Measurements from ENCODE around the gene DBH. TPM values are rescaled to one million over a fixed set of nuclear protein-coding genes. Genes with fewer than 3 reads are reported as not detected.

Gene DBH
- total and polyA plus RNA-seq, 8 donors = under 0.01 to 0.15 TPM; not detected in 6

DNA sequence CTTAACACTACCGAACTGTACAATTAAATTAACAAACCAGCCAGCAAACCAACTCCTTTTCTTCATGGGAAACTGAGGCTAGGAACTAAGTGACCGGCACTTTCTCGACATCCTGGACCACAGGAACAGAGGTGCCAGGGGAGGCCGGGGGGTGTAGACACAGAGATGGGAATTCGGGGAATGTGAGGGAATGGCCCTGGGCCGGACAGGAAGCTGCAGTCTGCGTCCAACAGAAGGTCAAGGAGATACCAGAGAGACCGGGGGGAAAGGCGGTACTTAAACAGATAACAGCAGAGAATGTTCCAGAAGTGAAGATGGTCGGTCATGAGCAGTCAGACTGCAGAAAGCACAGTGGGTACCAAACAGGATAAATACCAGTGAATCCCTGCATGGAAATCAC, 40.3 kb downstream of the DBH start:
- no peak for DNase-seq
- intact Hi-C loops (cut with DNase I; ENCODE audit: low total_unique reads) = no loop called here
- Histone ChIP-seq H3K4me3 (no peak overlapping the region), H3K4me1 (no peaks in the 10 kb centered on the region), H3K27me3 (no peaks in the 10 kb centered on the region), H3K36me3 (no peaks in the 10 kb centered on the region), H3K9me3 (no peaks in the 10 kb centered on the region), H3K27ac (peak overlapping the region in 1 of 5 donors; percentile 0)
- WGBS, 5 donors = 73 to 80% (median 76%) methylated on average over 10 of the region's 10 CpGs
- TF ChIP-seq POLR2A (IDR thresholded peaks at IDR 0.05) (no peak), EP300 (IDR thresholded peaks at IDR 0.05) (no peak), POLR2AphosphoS5 (IDR thresholded peaks at IDR 0.05) (no peak)
- TF ChIP-seq, protein P1, sequence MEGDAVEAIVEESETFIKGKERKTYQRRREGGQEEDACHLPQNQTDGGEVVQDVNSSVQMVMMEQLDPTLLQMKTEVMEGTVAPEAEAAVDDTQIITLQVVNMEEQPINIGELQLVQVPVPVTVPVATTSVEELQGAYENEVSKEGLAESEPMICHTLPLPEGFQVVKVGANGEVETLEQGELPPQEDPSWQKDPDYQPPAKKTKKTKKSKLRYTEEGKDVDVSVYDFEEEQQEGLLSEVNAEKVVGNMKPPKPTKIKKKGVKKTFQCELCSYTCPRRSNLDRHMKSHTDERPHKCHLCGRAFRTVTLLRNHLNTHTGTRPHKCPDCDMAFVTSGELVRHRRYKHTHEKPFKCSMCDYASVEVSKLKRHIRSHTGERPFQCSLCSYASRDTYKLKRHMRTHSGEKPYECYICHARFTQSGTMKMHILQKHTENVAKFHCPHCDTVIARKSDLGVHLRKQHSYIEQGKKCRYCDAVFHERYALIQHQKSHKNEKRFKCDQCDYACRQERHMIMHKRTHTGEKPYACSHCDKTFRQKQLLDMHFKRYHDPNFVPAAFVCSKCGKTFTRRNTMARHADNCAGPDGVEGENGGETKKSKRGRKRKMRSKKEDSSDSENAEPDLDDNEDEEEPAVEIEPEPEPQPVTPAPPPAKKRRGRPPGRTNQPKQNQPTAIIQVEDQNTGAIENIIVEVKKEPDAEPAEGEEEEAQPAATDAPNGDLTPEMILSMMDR (IDR thresholded peaks at IDR 0.05) = no peak

DNA sequence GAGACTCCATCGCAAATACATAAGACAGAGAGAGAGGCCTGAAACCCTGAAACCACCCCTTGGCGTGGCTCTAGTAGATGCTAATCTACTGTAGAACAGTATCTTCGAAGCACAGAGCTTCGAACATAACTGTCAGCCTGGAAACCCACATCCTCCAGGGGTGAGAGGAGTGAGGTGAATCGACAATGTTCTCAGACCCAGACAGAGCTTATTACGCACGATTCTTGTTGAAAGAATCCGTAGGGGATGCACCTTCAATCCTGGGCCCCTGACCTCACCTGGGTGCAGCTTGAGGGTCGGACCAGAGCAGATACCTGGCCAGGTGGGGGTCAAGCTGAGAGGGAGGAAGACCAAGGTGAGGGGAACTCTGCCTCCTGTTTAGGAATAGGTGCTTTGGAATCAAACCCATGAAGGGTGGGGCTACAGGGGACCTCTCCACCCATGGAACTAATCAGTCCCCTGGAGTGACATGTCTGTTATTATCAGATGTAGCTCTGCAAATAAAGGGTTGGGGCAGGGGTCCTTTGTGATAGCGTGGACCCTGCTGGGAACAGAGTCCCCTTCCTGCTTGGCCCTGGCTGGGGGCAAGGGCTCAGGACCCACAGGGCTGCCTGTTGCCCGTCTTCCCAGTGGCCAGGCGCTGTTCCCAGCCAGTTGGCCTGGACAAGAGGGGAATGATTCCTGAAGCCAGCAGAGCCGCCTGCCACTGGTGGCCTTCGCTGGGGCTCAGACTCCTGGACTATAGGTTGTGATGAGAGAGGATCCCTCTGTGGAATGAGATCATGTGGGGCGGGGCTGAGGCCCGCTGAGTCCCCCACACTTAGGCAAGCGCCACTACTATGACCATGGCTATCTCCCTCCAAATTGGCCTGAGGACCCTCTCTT, 41.2 kb downstream of the DBH start:
- peak overlapping the region in 3 of 5 donors; percentile 16 to 52 (median 16) for H3K27ac ChIP-seq
- DNase-seq = peak in 1 of 2 donors; percentile 59
- no peaks in the 10 kb centered on the region for H3K4me1 ChIP-seq
- intact Hi-C loops (cut with DNase I; ENCODE audit: low total_unique reads) = no loop called here
- TF ChIP-seq, protein P1 (IDR thresholded peaks at IDR 0.05) = no peak
- TF ChIP-seq POLR2A (IDR thresholded peaks at IDR 0.05) (no peak), EP300 (IDR thresholded peaks at IDR 0.05) (no peak), POLR2AphosphoS5 (IDR thresholded peaks at IDR 0.05) (no peak)
- no peaks in the 10 kb centered on the region for H3K36me3 ChIP-seq
- H3K4me3 ChIP-seq = no peak overlapping the region
- WGBS, 5 donors = 81 to 87% (median 86%) methylated on average over 11 to 17 of the region's 17 CpGs
- H3K9me3 ChIP-seq = no peaks in the 10 kb centered on the region
- no peaks in the 10 kb centered on the region for H3K27me3 ChIP-seq

DNA sequence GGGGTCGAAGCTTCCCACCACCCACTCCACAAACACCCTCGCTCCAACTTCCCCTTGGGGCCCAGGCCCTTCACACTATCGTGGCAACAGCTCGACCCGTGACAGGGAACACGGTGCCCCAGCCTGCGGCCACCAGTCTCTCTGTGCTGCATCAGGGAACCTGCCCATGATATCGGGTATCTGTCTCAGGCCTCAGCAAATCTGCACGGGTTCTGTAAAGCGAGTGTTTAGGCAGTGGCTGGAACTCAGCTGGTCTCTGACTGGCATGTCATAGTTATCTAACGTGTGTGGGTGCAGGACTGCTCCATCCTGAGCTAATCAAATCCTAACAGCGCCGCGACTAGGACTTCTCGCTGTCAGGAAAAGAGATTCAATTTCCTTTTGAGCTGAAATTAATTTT, 42.9 kb downstream of the DBH start:
- Histone ChIP-seq H3K4me1 (peaks cover 0 to 13% (median 10%) of the 10 kb centered on the region in 4 donors), H3K36me3 (no peaks in the 10 kb centered on the region), H3K9me3 (no peaks in the 10 kb centered on the region), H3K27ac (peak overlapping the region in 1 of 5 donors; percentile 34), H3K4me3 (no peak overlapping the region), H3K27me3 (no peaks in the 10 kb centered on the region)
- TF ChIP-seq POLR2AphosphoS5 (IDR thresholded peaks at IDR 0.05) (no peak), POLR2A (IDR thresholded peaks at IDR 0.05) (no peak), EP300 (IDR thresholded peaks at IDR 0.05) (no peak)
- TF ChIP-seq, protein P1 (IDR thresholded peaks at IDR 0.05) = no peak
- DNase-seq = no peak
- WGBS, 5 donors = 73 to 85% (median 73%) methylated on average over 13 to 15 of the region's 15 CpGs
- intact Hi-C loops (cut with DNase I; ENCODE audit: low total_unique reads) = no loop called here

DNA sequence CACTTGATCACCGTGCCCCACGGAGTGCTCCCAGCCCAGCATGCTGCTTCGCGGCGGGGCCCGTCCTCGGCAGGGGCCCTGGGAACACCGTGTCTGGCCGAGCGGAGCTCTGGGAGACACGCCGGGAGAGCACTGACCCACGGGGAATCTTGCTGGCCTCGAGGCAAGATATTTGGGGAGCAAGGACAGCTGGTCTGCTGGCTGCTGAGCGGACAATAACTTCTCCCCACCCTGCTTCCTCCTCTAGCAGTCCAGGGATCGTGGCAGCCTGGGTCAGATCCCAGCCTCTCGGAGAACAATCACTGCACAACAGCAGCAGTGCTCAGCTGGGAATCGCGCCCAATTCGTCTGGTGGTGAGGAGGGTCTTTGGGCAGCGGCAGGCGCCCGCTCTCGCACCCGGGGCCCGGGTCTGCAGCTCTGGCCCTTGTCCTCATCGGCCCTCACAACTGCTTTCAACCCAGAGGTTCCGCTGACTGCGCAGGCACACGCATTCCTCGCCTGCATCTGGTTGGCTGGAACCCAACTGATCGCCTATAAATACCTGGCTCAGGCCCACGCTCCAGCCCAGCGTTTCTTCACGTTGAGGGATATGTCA, 43.4 kb downstream of the DBH start:
- no peak for TF ChIP-seq POLR2A (IDR thresholded peaks at IDR 0.05)
- no peak for TF ChIP-seq EP300 (IDR thresholded peaks at IDR 0.05)
- no peak for TF ChIP-seq POLR2AphosphoS5 (IDR thresholded peaks at IDR 0.05)
- TF ChIP-seq, protein P1 (IDR thresholded peaks at IDR 0.05) = no peak
- 65 to 80% (median 77%) methylated on average over 16 to 35 of the region's 35 CpGs for WGBS, 5 donors
- Histone ChIP-seq H3K36me3 (no peaks in the 10 kb centered on the region), H3K27ac (peak overlapping the region in 1 of 5 donors; percentile 34), H3K4me1 (peaks cover 0 to 16% (median 12%) of the 10 kb centered on the region in 4 donors), H3K27me3 (no peaks in the 10 kb centered on the region), H3K9me3 (no peaks in the 10 kb centered on the region), H3K4me3 (no peak overlapping the region)
- intact Hi-C loops (cut with DNase I; ENCODE audit: low total_unique reads) = no loop called here
- peak in 1 of 2 donors; percentile 55 for DNase-seq

Measured in stomach (tissue), 9 donors.